Endothelial cell of umbilical vein (primary cell): ENCODE measurements around the gene CD1D.

Experiments
- CTCF ChIP-seq, 2 donors: IDR thresholded peaks; 1 replicate in 1 of 2; 2 replicates in 1 of 2; pipeline ENCODE4 v1.5.1; 2011; ENCODE audit warnings: low read length in 2 of 2, mild to moderate bottlenecking in 2 of 2, moderate library complexity in 2 of 2, control low read depth in 1 of 2, inconsistent platforms in 1 of 2, low read depth in 1 of 2; ENCODE audit not compliant: insufficient read depth in 1 of 2; ENCODE audit errors: extremely low read depth in 1 of 2
- EZH2 ChIP-seq: IDR thresholded peaks from 2 replicates; pipeline ENCODE4 v1.6.1; 2012; ENCODE audit warnings: borderline replicate concordance, low read depth, mild to moderate bottlenecking, moderate library complexity, low read length, inconsistent platforms; ENCODE audit not compliant: severe bottlenecking
- JUN ChIP-seq: IDR thresholded peaks from 2 replicates; pipeline ENCODE4 v1.6.1; 2011; ENCODE audit warnings: borderline replicate concordance, low read depth; ENCODE audit not compliant: insufficient read length, insufficient read depth
- MAX ChIP-seq: IDR thresholded peaks from 2 replicates; pipeline ENCODE4 v1.6.1; 2011; ENCODE audit not compliant: insufficient read depth, insufficient read length
- MYC ChIP-seq: IDR thresholded peaks from one replicate; pipeline ENCODE4 v1.6.1; 2011; ENCODE audit warnings: mild to moderate bottlenecking, low read depth, low read length
- POLR2A ChIP-seq: IDR thresholded peaks from 2 replicates; pipeline ENCODE4 v1.6.1; 2012; ENCODE audit warnings: low read depth, mild to moderate bottlenecking, control low read depth, low read length
- POLR2AphosphoS5 ChIP-seq: IDR thresholded peaks from 2 replicates; pipeline ENCODE4 v1.6.1; 2012; ENCODE audit warnings: low read depth, mild to moderate bottlenecking, control low read depth, low read length, moderate library complexity; ENCODE audit not compliant: insufficient read depth

GRCh38 chr1:158185770-158186169 lies 5.1 kb downstream of the CD1D start:
- TF ChIP-seq CTCF (IDR thresholded peaks at IDR 0.05; ENCODE audit: extremely low read depth in 1 of 2, insufficient read depth in 1 of 2, low read depth in 1 of 2, low read length in 2 of 2) (no peak), JUN (no peak), MYC (no peak), MAX (no peak), EZH2 (no peak), POLR2A (no peak), POLR2AphosphoS5 (no peak)
